ENCODE data around the gene SLC24A3.

The SLC24A3 gene

DNA sequence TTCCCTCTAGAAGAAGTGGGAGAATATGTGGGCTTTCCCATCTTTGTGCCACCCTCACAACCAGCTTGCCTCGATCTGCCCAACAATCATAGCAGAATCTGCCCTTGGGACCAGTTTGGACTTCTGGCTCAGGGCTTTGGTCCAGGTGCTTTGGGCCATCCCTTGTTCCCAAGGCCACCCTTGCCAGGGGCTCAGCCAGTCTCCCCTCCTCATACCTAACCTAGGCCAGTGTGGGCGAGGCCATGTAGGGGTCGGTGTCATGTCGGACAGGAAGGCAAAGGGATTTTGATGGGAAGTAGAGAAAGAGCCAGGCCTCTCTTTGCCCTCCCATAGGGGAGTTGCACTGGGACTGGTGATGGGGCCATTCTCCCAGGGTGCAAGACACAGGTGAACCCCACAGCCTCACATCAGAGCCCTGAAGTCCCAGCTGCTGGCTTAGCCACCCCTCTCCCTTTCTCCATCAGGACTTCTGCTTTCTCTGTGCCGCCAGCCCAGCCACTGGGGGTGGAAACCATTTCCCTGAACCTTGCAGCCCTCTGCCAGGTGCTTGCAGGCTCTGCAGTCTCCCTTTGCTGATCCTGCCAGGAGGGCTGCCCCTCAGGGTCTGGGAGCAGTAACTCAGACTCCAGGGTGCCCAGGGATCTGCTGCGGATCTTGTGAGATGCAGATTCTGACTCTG lies 60.7 kb downstream of the SLC24A3 start:
- Histone ChIP-seq H3K36me3 (ENCODE audit: control insufficient read depth in 2 of 2, insufficient read depth in 2 of 2, low read length in 2 of 2) (no peaks in the 10 kb centered on the region), H3K9ac (ENCODE audit: low read length in 2 of 2) (no peak overlapping the region), H3K27me3 (ENCODE audit: control insufficient read depth in 1 of 2, insufficient read depth in 2 of 2, low read length in 2 of 2) (no peaks in the 10 kb centered on the region), H3K9me3 (ENCODE audit: control insufficient read depth in 2 of 2, low read length in 2 of 2) (no peaks in the 10 kb centered on the region), H3K27ac (ENCODE audit: low read length) (no peak overlapping the region), H3K4me3 (ENCODE audit: low read length in 2 of 2) (no peak overlapping the region), H3K4me1 (ENCODE audit: control insufficient read depth, insufficient read depth, low read length) (peaks cover 11% of the 10 kb centered on the region)

DNA sequence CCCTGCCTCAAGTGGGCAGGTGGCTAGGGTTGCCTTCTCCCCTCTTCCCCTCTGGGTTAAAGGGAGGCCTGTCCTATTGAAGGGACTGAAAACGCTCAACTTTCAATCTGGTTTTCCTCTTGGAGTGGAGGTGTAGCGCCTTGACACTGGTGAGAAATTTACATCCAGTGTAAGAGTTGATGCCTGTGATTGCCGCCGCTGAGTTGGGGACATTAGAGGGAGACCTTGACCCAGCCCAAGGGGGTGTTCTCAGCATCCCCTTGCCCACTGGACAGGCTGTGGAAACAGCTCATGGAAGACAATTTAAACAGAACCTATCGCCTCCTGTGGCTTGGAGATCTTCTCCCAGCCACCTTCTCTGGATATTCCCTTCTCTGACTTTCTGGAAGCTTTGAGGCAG lies 61.6 kb downstream of the SLC24A3 start:
- Histone ChIP-seq H3K27ac (ENCODE audit: low read length) (no peak overlapping the region), H3K4me3 (ENCODE audit: low read length in 2 of 2) (no peak overlapping the region), H3K36me3 (ENCODE audit: control insufficient read depth in 2 of 2, insufficient read depth in 2 of 2, low read length in 2 of 2) (no peaks in the 10 kb centered on the region), H3K9me3 (ENCODE audit: control insufficient read depth in 2 of 2, low read length in 2 of 2) (no peaks in the 10 kb centered on the region), H3K4me1 (ENCODE audit: control insufficient read depth, insufficient read depth, low read length) (peaks cover 11% of the 10 kb centered on the region), H3K27me3 (ENCODE audit: control insufficient read depth in 1 of 2, insufficient read depth in 2 of 2, low read length in 2 of 2) (no peaks in the 10 kb centered on the region), H3K9ac (ENCODE audit: low read length in 2 of 2) (no peak overlapping the region)

DNA sequence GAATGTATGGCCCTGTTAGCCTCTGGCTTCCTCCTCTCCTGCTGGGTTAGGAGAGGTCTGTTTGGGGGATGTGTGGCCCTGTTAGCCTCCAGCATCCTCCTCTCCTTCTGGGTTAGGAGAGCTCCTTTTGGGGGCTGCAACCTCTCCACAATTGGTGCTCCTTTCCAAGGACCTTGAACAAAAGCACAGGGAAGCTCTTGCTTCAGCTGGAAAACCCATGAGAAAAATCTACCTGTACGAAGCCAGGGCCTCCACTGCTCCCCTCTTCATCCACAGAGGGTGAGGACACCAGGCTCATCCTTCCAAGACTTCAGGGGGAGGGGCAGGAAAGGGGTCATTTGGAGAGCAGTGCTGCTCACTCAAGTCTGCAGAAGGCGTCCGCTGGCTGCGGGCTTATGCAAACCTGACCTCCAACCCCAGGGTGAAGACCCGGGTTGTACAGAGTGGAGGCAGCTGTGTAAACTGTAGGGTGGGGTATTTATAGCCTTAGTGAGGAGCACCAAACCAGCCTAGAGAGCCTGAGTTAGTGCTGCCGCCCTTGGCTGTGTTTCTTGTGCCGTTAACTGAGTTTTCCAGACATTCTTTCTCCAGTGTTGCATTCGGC lies 62.1 kb downstream of the SLC24A3 start:
- no peak overlapping the region for H3K4me3 ChIP-seq (ENCODE audit: low read length in 2 of 2)
- H3K27me3 ChIP-seq (ENCODE audit: control insufficient read depth in 1 of 2, insufficient read depth in 2 of 2, low read length in 2 of 2) = no peaks in the 10 kb centered on the region
- no peak overlapping the region for H3K9ac ChIP-seq (ENCODE audit: low read length in 2 of 2)
- H3K4me1 ChIP-seq (ENCODE audit: control insufficient read depth, insufficient read depth, low read length) = peaks cover 11% of the 10 kb centered on the region
- no peak overlapping the region for H3K27ac ChIP-seq (ENCODE audit: low read length)
- H3K36me3 ChIP-seq (ENCODE audit: control insufficient read depth in 2 of 2, insufficient read depth in 2 of 2, low read length in 2 of 2) = no peaks in the 10 kb centered on the region
- H3K9me3 ChIP-seq (ENCODE audit: control insufficient read depth in 2 of 2, low read length in 2 of 2) = no peaks in the 10 kb centered on the region

DNA sequence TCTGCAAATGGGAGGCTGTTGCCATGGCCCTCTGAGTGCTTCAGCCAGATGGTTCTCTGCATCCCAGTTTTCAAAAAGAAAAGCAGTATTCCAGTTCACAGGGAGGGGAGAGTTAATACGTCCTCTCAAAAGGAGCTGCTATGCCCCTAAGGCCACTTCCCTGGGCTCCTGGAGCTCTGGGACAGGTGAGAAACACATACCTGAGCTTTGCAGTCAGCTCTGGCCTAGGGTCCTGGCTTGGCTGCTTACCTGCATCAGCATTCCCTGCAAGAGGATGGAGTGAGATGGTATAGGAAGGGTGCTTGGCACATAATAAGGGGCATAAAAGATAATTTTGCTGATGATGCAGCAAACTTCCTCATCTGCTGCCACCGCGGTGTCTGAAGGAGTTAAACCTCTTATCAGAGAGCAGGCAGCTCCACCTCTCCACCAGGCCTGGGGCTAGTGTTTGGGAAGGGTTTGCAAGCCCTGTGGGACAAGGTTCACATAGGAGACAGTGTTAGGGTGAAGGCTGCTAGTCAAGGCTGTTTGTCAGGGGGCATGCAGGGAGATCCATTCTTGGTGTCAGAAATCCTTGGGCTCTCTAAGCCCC lies 62.7 kb downstream of the SLC24A3 start:
- Histone ChIP-seq H3K27me3 (ENCODE audit: control insufficient read depth in 1 of 2, insufficient read depth in 2 of 2, low read length in 2 of 2) (peaks cover 0 to 1% of the 10 kb centered on the region in 2 donors), H3K27ac (ENCODE audit: low read length) (no peak overlapping the region), H3K4me3 (ENCODE audit: low read length in 2 of 2) (peak overlapping the region in 1 of 2 donors; percentile 40), H3K9ac (ENCODE audit: low read length in 2 of 2) (no peak overlapping the region), H3K36me3 (ENCODE audit: control insufficient read depth in 2 of 2, insufficient read depth in 2 of 2, low read length in 2 of 2) (no peaks in the 10 kb centered on the region), H3K4me1 (ENCODE audit: control insufficient read depth, insufficient read depth, low read length) (peaks cover 11% of the 10 kb centered on the region), H3K9me3 (ENCODE audit: control insufficient read depth in 2 of 2, low read length in 2 of 2) (no peaks in the 10 kb centered on the region)

DNA sequence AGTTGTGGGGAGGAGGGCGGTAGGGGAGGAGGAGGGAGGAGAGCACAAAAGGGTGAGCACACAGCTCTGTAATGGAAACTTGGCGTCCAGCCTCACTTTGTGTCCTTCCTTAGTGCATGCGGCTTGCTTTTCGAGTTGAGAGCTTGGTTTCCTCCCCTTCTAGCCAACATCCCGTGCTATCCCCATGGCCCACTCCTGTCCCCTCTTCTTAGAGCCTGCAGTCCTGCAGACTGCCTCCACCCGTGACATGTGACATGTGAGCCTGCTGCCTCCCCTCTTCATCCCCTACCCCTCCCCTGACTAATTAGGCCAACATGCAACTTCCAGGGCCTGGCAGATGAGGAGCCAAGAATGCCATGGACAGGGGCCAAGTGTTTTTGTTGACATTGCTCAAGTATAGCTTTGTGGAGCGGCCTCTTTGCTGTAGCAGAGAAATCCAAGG lies 63.2 kb downstream of the SLC24A3 start:
- no peak overlapping the region for H3K4me3 ChIP-seq (ENCODE audit: low read length in 2 of 2)
- H3K27me3 ChIP-seq (ENCODE audit: control insufficient read depth in 1 of 2, insufficient read depth in 2 of 2, low read length in 2 of 2) = peaks cover 0 to 2% of the 10 kb centered on the region in 2 donors
- H3K4me1 ChIP-seq (ENCODE audit: control insufficient read depth, insufficient read depth, low read length) = peaks cover 11% of the 10 kb centered on the region
- H3K9ac ChIP-seq (ENCODE audit: low read length in 2 of 2) = no peak overlapping the region
- H3K9me3 ChIP-seq (ENCODE audit: control insufficient read depth in 2 of 2, low read length in 2 of 2) = no peaks in the 10 kb centered on the region
- H3K27ac ChIP-seq (ENCODE audit: low read length) = no peak overlapping the region
- H3K36me3 ChIP-seq (ENCODE audit: control insufficient read depth in 2 of 2, insufficient read depth in 2 of 2, low read length in 2 of 2) = no peaks in the 10 kb centered on the region

DNA sequence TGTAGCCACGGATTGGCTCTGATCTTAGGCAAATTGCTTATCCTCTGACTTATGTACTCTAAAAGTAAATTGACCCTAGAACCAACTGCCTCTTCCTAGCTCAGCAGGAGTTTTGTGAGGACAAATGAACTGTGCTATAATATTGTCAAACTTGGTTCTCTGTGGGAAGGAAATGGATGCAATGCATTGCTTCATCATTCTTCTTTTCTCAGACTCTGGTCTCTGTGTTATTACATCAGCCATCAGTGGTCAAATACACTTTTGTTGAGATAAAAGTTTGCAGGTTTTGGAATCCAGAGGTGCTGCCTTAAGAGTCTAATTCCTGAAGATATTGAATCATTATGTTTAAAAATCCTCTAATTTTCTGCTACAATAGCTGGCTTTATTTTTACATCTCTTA lies 64.9 kb downstream of the SLC24A3 start:
- H3K9me3 ChIP-seq (ENCODE audit: control insufficient read depth in 2 of 2, low read length in 2 of 2) = no peaks in the 10 kb centered on the region
- H3K4me1 ChIP-seq (ENCODE audit: control insufficient read depth, insufficient read depth, low read length) = peaks cover 11% of the 10 kb centered on the region
- no peaks in the 10 kb centered on the region for H3K36me3 ChIP-seq (ENCODE audit: control insufficient read depth in 2 of 2, insufficient read depth in 2 of 2, low read length in 2 of 2)
- H3K27ac ChIP-seq (ENCODE audit: low read length) = no peak overlapping the region
- no peak overlapping the region for H3K4me3 ChIP-seq (ENCODE audit: low read length in 2 of 2)
- H3K27me3 ChIP-seq (ENCODE audit: control insufficient read depth in 1 of 2, insufficient read depth in 2 of 2, low read length in 2 of 2) = peaks cover 0 to 2% of the 10 kb centered on the region in 2 donors
- no peak overlapping the region for H3K9ac ChIP-seq (ENCODE audit: low read length in 2 of 2)

DNA sequence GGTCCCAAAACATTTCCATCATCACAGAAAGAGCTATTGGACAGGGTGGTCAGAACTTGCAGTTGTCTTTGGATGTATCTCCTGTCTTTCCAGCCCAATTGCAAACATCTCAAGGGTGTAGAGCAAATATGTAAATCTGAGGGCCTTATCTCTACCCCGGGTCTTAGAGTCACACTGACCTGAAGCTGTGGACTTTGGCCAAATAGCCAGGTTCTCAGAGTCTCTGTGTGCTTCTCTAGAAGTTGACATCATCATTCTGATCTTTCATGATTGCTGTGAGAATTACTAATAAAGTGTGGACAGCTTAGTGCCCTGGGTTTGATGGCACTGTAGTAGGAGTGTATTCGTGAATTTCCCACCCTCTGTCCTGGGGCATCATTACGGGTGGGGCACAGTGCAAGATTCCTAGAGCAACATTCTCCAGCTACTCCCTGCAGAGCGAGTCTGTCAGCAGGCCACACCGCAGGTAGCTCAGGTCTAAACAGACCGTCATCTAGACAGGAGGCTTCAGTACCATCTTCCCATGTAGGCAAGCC lies 71.1 kb downstream of the SLC24A3 start:
- Histone ChIP-seq H3K4me1 (ENCODE audit: control insufficient read depth, insufficient read depth, low read length) (peaks cover 24% of the 10 kb centered on the region), H3K9me3 (ENCODE audit: control insufficient read depth in 2 of 2, low read length in 2 of 2) (no peaks in the 10 kb centered on the region), H3K36me3 (ENCODE audit: control insufficient read depth in 2 of 2, insufficient read depth in 2 of 2, low read length in 2 of 2) (no peaks in the 10 kb centered on the region), H3K9ac (ENCODE audit: low read length in 2 of 2) (no peak overlapping the region), H3K27me3 (ENCODE audit: control insufficient read depth in 1 of 2, insufficient read depth in 2 of 2, low read length in 2 of 2) (peaks cover 0 to 2% of the 10 kb centered on the region in 2 donors), H3K4me3 (ENCODE audit: low read length in 2 of 2) (peak overlapping the region in 1 of 2 donors; percentile 15), H3K27ac (ENCODE audit: low read length) (peak overlapping the region; percentile 60)

DNA sequence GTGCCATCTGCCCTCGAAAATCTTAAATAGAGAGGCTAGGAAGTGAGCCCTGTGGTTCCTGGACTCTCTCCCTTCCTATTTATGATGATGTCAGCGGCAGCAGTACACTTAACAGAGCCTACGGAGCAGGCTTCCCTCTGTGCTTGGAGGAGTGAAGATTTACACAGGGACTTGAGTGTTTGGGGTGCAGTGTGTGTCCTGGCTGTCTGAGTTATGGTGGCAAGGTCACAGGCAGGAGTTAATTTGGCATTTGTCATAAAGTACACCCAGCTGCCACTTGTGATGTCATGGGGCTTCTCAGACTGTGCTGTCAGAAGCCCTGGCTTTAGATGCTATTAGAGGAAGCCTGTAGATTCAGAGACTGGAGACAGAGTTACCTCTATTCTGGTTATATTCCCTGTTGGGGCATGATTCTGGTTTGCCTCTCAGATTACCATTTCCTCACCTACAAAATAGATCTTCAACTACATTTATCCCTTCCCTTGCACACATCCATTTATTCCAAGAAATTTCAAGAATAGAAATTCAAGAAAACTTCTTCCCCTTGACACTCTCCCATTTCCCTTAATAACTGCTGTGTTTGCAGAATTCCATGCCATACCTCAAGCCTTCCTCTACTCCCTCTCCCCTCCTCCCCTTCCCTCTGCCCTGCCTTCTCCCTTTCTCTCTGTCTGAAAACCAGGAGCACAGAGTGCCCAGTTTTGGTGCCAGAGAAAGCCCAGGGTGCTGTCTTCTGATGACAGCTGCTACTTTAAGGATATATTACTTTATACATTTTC lies 72.1 kb downstream of the SLC24A3 start:
- Histone ChIP-seq H3K4me3 (ENCODE audit: low read length in 2 of 2) (no peak overlapping the region), H3K4me1 (ENCODE audit: control insufficient read depth, insufficient read depth, low read length) (peaks cover 31% of the 10 kb centered on the region), H3K9ac (ENCODE audit: low read length in 2 of 2) (no peak overlapping the region), H3K36me3 (ENCODE audit: control insufficient read depth in 2 of 2, insufficient read depth in 2 of 2, low read length in 2 of 2) (no peaks in the 10 kb centered on the region), H3K27me3 (ENCODE audit: control insufficient read depth in 1 of 2, insufficient read depth in 2 of 2, low read length in 2 of 2) (peaks cover 0 to 2% of the 10 kb centered on the region in 2 donors), H3K27ac (ENCODE audit: low read length) (peak overlapping the region; percentile 60), H3K9me3 (ENCODE audit: control insufficient read depth in 2 of 2, low read length in 2 of 2) (no peaks in the 10 kb centered on the region)

DNA sequence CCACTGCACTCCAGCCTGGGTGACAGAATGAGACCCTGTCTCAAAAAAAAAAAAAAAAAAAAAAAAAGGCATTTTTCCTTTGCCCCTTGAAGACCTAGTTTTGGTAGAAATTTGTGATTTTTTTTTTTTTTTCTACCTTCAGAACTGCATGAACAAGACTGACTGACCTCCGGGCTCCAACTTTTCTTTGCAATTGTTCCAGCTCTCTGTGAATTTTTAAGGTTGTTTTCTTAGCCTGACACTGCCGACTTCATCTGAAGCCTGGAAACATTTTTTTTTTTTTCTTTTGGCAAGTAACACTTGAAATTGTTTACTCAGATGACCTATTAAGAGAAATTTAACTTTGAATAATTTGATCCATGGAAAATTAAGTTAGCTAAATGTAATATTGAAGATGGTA lies 73.0 kb downstream of the SLC24A3 start:
- H3K27ac ChIP-seq (ENCODE audit: low read length) = no peak overlapping the region
- no peak overlapping the region for H3K4me3 ChIP-seq (ENCODE audit: low read length in 2 of 2)
- no peak overlapping the region for H3K9ac ChIP-seq (ENCODE audit: low read length in 2 of 2)
- no peaks in the 10 kb centered on the region for H3K36me3 ChIP-seq (ENCODE audit: control insufficient read depth in 2 of 2, insufficient read depth in 2 of 2, low read length in 2 of 2)
- no peaks in the 10 kb centered on the region for H3K9me3 ChIP-seq (ENCODE audit: control insufficient read depth in 2 of 2, low read length in 2 of 2)
- H3K27me3 ChIP-seq (ENCODE audit: control insufficient read depth in 1 of 2, insufficient read depth in 2 of 2, low read length in 2 of 2) = no peaks in the 10 kb centered on the region
- peaks cover 31% of the 10 kb centered on the region for H3K4me1 ChIP-seq (ENCODE audit: control insufficient read depth, insufficient read depth, low read length)

DNA sequence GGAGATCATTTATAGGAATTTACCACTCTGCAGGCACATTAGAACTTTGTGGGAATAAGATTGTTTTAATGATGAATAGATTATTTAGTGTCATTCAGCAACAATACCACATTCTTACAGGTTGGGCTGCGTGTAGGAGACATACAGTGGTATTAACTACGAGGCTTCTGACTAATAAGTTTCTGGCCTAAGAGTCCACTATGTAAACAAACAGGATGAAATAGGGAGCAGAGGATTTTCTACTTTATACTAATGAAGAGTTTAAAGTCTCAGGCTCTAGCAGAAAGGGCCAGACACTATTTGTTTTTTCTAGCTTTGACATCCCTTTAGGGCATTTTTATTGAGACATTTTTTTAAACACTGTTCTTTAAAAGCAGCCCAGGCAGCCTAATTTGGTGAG lies 75.6 kb downstream of the SLC24A3 start:
- Histone ChIP-seq H3K4me1 (ENCODE audit: control insufficient read depth, insufficient read depth, low read length) (peaks cover 42% of the 10 kb centered on the region), H3K36me3 (ENCODE audit: control insufficient read depth in 2 of 2, insufficient read depth in 2 of 2, low read length in 2 of 2) (no peaks in the 10 kb centered on the region), H3K4me3 (ENCODE audit: low read length in 2 of 2) (no peak overlapping the region), H3K9me3 (ENCODE audit: control insufficient read depth in 2 of 2, low read length in 2 of 2) (no peaks in the 10 kb centered on the region), H3K27me3 (ENCODE audit: control insufficient read depth in 1 of 2, insufficient read depth in 2 of 2, low read length in 2 of 2) (no peaks in the 10 kb centered on the region), H3K9ac (ENCODE audit: low read length in 2 of 2) (no peak overlapping the region), H3K27ac (ENCODE audit: low read length) (no peak overlapping the region)
